A673 (cell line): ENCODE data around the gene ADAMTS6.

ENCODE experiments used
- EZH2 ChIP-seq: fragments of 200-600 bp; sonication (generic); IDR thresholded peaks from 2 replicates; pipeline ENCODE4 v1.6.1; 2017; ENCODE audit warnings: borderline replicate concordance, low read depth, mild to moderate bottlenecking, mixed read lengths, antibody characterized with exemption, low read length; ENCODE audit not compliant: poor library complexity, severe bottlenecking
- TF ChIP-seq, protein P1 (sequence below): fragments of 300-800, 200-600 bp; sonication (generic); conservative IDR thresholded peaks from 2 replicates; pipeline ENCODE4 v1.5.1; 2017; ENCODE audit warnings: low read depth, mild to moderate bottlenecking, antibody characterized with exemption, low read length, moderate library complexity, mixed read lengths

DNA sequence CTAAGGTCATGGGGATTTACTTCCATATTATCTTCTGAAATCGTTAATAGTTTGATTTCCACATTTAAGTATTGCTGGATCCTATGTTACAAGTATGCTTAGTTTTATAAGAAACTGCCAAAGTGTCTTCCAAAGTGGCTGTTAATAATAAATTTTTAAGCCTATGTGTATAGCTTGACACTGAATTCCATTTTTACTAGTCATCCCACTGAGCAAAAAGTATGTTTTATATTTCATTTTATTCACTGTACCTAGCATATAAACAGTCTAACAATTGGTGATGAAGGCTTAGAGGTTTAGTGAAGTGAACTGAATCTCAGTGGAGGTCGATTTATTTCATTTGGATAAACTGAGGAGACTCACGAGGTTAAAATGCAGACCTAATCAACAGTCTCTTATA, 174.6 kb downstream of the ADAMTS6 start:
- no peak for TF ChIP-seq EZH2
- TF ChIP-seq, protein P1, sequence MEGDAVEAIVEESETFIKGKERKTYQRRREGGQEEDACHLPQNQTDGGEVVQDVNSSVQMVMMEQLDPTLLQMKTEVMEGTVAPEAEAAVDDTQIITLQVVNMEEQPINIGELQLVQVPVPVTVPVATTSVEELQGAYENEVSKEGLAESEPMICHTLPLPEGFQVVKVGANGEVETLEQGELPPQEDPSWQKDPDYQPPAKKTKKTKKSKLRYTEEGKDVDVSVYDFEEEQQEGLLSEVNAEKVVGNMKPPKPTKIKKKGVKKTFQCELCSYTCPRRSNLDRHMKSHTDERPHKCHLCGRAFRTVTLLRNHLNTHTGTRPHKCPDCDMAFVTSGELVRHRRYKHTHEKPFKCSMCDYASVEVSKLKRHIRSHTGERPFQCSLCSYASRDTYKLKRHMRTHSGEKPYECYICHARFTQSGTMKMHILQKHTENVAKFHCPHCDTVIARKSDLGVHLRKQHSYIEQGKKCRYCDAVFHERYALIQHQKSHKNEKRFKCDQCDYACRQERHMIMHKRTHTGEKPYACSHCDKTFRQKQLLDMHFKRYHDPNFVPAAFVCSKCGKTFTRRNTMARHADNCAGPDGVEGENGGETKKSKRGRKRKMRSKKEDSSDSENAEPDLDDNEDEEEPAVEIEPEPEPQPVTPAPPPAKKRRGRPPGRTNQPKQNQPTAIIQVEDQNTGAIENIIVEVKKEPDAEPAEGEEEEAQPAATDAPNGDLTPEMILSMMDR = no peak
